ENCODE measurements around the gene CDC42BPA. TPM values are rescaled to one million over a fixed set of nuclear protein-coding genes. Genes with fewer than 3 reads are reported as not detected.

The CDC42BPA gene
- total RNA-seq, 1 donor, result 2.3 TPM

GRCh38 chr1:227225715-227226346 is 92.5 kb downstream of the CDC42BPA start:
- Histone ChIP-seq H3K9me3 (ENCODE audit: low read depth, low read length) (no peaks in the 10 kb centered on the region), H3K4me1 (ENCODE audit: insufficient read depth, low read length) (no peaks in the 10 kb centered on the region), H3K4me3 (ENCODE audit: low read length) (no peak overlapping the region), H3K27me3 (ENCODE audit: insufficient read depth, low read length) (no peaks in the 10 kb centered on the region)

DNA sequence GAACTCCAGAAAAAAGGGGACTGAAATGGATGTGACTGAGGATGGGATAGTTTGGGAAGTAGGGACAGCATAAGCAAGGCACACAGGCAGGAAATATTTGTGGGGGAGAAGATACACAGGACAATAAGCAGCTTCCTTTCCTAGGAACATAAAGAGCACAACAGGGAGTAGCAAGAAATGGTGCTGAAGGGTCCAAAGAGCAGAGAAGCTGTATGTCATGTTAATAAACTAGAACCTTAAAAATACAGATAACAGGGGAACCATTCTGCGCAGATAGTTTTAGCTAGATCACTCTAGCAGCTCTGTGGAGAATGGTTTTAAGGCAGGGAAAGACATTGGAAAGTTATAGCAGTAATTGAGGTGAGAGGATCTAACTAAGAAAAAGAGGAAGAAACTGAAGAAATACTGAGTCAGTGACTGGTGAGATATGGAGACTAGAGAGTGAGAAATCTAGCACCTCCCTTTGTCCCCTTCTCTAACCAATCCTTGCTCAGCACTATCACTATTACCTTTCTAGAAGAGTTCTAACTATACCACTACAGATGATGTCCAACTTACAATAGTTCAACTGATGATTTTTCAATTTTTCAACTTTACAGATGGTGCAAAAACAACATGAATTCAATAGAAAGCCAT is 95.0 kb downstream of the CDC42BPA start:
- H3K27me3 ChIP-seq (ENCODE audit: insufficient read depth, low read length), result no peaks in the 10 kb centered on the region
- no peaks in the 10 kb centered on the region for H3K9me3 ChIP-seq (ENCODE audit: low read depth, low read length)
- no peak overlapping the region for H3K4me3 ChIP-seq (ENCODE audit: low read length)
- H3K4me1 ChIP-seq (ENCODE audit: insufficient read depth, low read length), result no peaks in the 10 kb centered on the region

- H3K9me3 ChIP-seq (ENCODE audit: low read depth, low read length), result no peaks in the 10 kb centered on the region
- no peaks in the 10 kb centered on the region for H3K4me1 ChIP-seq (ENCODE audit: insufficient read depth, low read length)
- H3K4me3 ChIP-seq (ENCODE audit: low read length), result no peak overlapping the region
Measured at GRCh38 chr1:227219715-227220292, 98.5 kb downstream of the CDC42BPA start.

DNA sequence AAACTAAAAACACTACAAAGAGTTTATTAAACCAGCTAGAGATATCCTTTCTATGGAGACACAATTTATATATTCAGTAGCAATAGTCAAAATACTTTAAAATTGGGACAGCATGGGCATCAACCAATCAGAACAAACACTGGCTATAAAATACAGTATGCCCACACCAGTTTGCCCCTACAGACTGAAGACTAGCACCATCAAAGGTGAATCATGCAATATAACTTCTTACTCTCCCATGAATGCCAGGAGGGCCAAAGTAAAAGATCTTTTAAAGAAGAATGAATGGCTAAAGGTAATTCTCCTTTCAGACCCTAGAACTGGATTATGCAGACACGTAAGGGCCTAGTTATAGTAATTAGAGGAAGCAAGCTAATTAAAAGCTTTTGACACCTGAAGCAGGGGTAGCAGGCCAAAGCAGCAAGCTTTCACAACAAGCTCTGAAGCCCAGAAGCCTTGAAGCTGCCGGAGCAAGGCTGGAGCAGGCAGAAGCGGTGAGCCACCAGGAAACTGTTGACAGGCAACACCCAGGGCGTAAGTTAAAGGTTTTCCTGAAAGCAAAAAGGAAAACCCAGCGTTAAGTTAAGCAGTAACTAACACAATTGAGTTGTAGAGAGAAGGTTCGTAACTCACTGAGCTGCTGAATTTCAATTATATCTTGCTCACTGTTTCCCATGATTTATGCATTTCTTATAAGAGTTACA is 99.3 kb downstream of the CDC42BPA start:
- no peak overlapping the region for H3K4me3 ChIP-seq (ENCODE audit: low read length)
- H3K27me3 ChIP-seq (ENCODE audit: insufficient read depth, low read length), result no peaks in the 10 kb centered on the region
- H3K9me3 ChIP-seq (ENCODE audit: low read depth, low read length), result no peaks in the 10 kb centered on the region
- H3K4me1 ChIP-seq (ENCODE audit: insufficient read depth, low read length), result no peaks in the 10 kb centered on the region

More at GRCh38 chr1:227219715-227220292, 98.5 kb downstream of the CDC42BPA start:
- H3K27me3 ChIP-seq (ENCODE audit: insufficient read depth, low read length), result no peaks in the 10 kb centered on the region

- Histone ChIP-seq H3K9me3 (ENCODE audit: low read depth, low read length) (no peaks in the 10 kb centered on the region), H3K4me1 (ENCODE audit: insufficient read depth, low read length) (no peaks in the 10 kb centered on the region), H3K27me3 (ENCODE audit: insufficient read depth, low read length) (peaks cover 2% of the 10 kb centered on the region), H3K4me3 (ENCODE audit: low read length) (no peak overlapping the region)
Measured at GRCh38 chr1:227215863-227216510, 102.3 kb downstream of the CDC42BPA start.

DNA sequence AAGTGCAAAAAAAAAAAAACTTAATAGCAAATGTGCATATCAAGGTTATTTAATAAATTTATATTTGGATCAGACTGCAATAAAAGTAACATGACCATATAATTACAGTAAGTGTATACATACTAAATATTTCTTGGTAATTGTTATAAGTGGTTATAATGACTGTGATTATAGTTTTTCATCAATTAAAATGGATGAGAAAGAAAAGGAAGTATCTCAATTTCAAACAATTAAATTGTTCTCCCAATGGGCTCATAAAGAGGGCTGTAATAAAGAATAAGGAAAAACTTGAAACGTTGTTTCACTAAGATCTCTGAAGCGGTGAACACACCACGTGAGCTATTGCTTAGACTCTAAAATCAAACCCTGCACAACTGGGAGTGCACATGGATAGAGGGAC is 104.1 kb downstream of the CDC42BPA start:
- H3K4me3 ChIP-seq (ENCODE audit: low read length), result no peak overlapping the region
- H3K9me3 ChIP-seq (ENCODE audit: low read depth, low read length), result no peaks in the 10 kb centered on the region
- no peaks in the 10 kb centered on the region for H3K4me1 ChIP-seq (ENCODE audit: insufficient read depth, low read length)
- peaks cover 2% of the 10 kb centered on the region for H3K27me3 ChIP-seq (ENCODE audit: insufficient read depth, low read length)

DNA sequence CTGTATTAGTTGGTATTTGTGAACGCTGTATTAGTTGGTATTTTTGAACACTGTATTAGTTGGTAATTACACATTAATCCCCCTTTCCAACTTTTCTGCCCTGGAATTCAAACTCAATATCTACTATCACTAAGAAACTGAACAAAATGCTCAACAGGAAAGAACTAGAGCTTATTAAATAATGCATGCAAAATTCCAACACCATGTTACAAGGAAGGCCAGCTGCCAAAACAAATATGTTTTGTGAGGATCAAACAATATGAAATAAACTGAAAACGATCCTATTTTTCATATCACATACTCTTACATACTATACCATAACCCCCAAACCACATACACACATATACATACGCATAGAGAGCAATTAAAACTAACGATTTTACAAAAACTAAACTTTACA is 104.9 kb downstream of the CDC42BPA start:
- Histone ChIP-seq H3K27me3 (ENCODE audit: insufficient read depth, low read length) (peaks cover 2% of the 10 kb centered on the region), H3K9me3 (ENCODE audit: low read depth, low read length) (no peaks in the 10 kb centered on the region), H3K4me3 (ENCODE audit: low read length) (no peak overlapping the region), H3K4me1 (ENCODE audit: insufficient read depth, low read length) (no peaks in the 10 kb centered on the region)

- no peak overlapping the region for H3K4me3 ChIP-seq (ENCODE audit: low read length)
- peaks cover 2% of the 10 kb centered on the region for H3K27me3 ChIP-seq (ENCODE audit: insufficient read depth, low read length)
- no peaks in the 10 kb centered on the region for H3K9me3 ChIP-seq (ENCODE audit: low read depth, low read length)
- H3K4me1 ChIP-seq (ENCODE audit: insufficient read depth, low read length), result no peaks in the 10 kb centered on the region
Measured at GRCh38 chr1:227212164-227212563, 106.1 kb downstream of the CDC42BPA start.

DNA sequence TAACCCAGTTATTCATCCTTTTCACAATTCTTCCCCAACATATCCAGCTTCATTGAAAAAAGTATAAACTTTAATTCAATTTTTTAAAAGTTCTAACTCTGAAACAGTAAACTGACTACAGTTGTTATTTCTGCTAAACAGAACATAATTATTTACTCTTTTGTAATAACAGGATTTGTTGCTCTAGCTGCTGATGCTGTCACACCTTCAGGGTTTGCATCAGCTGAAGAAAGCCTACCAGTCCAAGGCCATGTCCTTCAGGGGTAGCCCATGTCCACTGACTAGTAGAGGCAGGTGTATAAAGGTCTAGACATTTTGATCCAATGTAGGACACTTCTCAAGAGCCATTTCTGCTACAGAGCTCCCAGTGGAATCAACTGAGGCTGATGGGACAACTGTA is 107.7 kb downstream of the CDC42BPA start:
- H3K9me3 ChIP-seq (ENCODE audit: low read depth, low read length), result no peaks in the 10 kb centered on the region
- no peaks in the 10 kb centered on the region for H3K4me1 ChIP-seq (ENCODE audit: insufficient read depth, low read length)

DNA sequence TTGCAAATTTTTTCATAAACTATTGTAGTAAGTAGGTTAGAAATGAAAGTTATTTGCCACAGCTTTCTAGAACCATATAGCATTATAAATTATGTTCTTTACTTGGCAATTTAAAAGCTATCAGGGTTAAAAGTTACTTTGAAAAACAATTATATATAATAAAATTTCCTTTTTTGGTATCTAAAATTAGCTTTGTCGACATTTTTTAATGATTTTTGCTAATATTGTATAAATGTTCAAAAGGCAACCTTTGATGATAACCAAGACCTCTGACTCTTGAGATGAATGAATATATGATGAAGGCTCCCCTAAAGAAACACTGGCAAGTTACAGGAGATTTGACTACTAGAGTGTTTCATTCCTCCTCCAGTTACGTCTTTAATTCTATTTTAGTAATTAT is 121.2 kb downstream of the CDC42BPA start:
- no peaks in the 10 kb centered on the region for H3K27me3 ChIP-seq (ENCODE audit: insufficient read depth, low read length)
- H3K4me3 ChIP-seq (ENCODE audit: low read length), result no peak overlapping the region
- no peaks in the 10 kb centered on the region for H3K9me3 ChIP-seq (ENCODE audit: low read depth, low read length)
- H3K4me1 ChIP-seq (ENCODE audit: insufficient read depth, low read length), result no peaks in the 10 kb centered on the region

More for the DNA sequence above, 107.7 kb downstream of the CDC42BPA start:
- H3K4me3 ChIP-seq (ENCODE audit: low read length), result no peak overlapping the region
- peaks cover 2% of the 10 kb centered on the region for H3K27me3 ChIP-seq (ENCODE audit: insufficient read depth, low read length)

DNA sequence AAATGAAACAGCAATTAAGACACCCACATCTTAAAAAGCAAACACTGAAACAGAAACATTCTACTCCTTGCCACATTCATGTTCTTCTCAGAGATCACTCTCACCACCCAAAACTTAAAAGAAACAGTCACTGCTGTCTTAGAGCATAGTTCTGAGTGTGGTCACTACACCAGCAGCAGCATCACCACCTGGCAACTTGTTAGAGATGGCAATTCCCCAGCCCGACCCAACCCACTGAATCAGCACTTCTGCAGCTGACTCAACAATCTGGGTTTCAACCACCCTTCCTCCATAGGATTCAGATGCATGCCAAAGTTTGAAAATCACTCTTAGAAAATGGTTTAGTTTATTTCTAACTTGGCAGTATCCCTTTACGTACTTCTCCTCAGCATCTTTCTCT is 126.1 kb downstream of the CDC42BPA start:
- Histone ChIP-seq H3K9me3 (ENCODE audit: low read depth, low read length) (no peaks in the 10 kb centered on the region), H3K4me1 (ENCODE audit: insufficient read depth, low read length) (no peaks in the 10 kb centered on the region), H3K4me3 (ENCODE audit: low read length) (no peak overlapping the region), H3K27me3 (ENCODE audit: insufficient read depth, low read length) (no peaks in the 10 kb centered on the region)

GRCh38 chr1:227191607-227192006 is 126.7 kb downstream of the CDC42BPA start:
- Histone ChIP-seq H3K27me3 (ENCODE audit: insufficient read depth, low read length) (no peaks in the 10 kb centered on the region), H3K4me3 (ENCODE audit: low read length) (no peak overlapping the region), H3K4me1 (ENCODE audit: insufficient read depth, low read length) (no peaks in the 10 kb centered on the region), H3K9me3 (ENCODE audit: low read depth, low read length) (no peaks in the 10 kb centered on the region)

- no peaks in the 10 kb centered on the region for H3K9me3 ChIP-seq (ENCODE audit: low read depth, low read length)
- H3K27me3 ChIP-seq (ENCODE audit: insufficient read depth, low read length), result no peaks in the 10 kb centered on the region
- no peaks in the 10 kb centered on the region for H3K4me1 ChIP-seq (ENCODE audit: insufficient read depth, low read length)
- no peak overlapping the region for H3K4me3 ChIP-seq (ENCODE audit: low read length)
Measured at GRCh38 chr1:227190321-227190720, 128.0 kb downstream of the CDC42BPA start.

DNA sequence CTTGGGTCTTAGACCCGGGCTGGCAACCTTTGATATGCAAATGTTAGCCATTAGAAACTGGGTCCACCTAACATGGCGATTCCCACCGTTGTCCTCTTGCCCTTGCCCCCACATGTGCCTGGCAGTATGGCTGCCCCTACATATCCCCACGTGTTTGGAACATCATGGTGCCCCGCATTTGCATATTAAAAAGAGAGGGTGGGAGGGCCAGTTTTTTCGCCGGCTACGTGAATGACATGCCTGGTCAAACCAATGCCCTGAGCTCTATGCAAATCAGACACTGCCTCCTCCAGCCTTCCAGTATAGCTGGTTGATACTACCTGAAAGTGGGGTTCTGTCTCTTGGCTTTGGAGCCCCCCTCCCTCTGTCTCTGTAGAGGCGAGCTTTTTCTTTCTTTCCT is 133.0 kb downstream of the CDC42BPA start:
- no peaks in the 10 kb centered on the region for H3K4me1 ChIP-seq (ENCODE audit: insufficient read depth, low read length)
- no peaks in the 10 kb centered on the region for H3K9me3 ChIP-seq (ENCODE audit: low read depth, low read length)
- H3K27me3 ChIP-seq (ENCODE audit: insufficient read depth, low read length), result no peaks in the 10 kb centered on the region
- H3K4me3 ChIP-seq (ENCODE audit: low read length), result no peak overlapping the region

- no peaks in the 10 kb centered on the region for H3K4me1 ChIP-seq (ENCODE audit: insufficient read depth, low read length)
- H3K27me3 ChIP-seq (ENCODE audit: insufficient read depth, low read length), result no peaks in the 10 kb centered on the region
- H3K9me3 ChIP-seq (ENCODE audit: low read depth, low read length), result no peaks in the 10 kb centered on the region
- H3K4me3 ChIP-seq (ENCODE audit: low read length), result no peak overlapping the region
Measured at GRCh38 chr1:227182012-227182411, 136.3 kb downstream of the CDC42BPA start.

Measured in mononuclear cell (primary cell).